KMS-11 (cell line): ENCODE data around the gene ZNF865.

Experiments used
- H2AFZ ChIP-seq: fragments of 200-600 bp; sonication (generic); 2 replicates; pipeline ENCODE4 v1.6.1; 2016; ENCODE audit warnings: antibody characterized with exemption, mixed run types, low read depth
- H3K27ac ChIP-seq: fragments of 200-600 bp; sonication (generic); 2 replicates; pipeline ENCODE4 v1.6.1; 2016; ENCODE audit warnings: mild to moderate bottlenecking, mixed run types
- H3K27me3 ChIP-seq: fragments of 200-600 bp; sonication (generic); 2 replicates; pipeline ENCODE4 v1.6.1; 2017; ENCODE audit warnings: mild to moderate bottlenecking, low read depth, mixed run types, moderate library complexity; ENCODE audit not compliant: insufficient read depth
- H3K36me3 ChIP-seq: fragments of 200-600 bp; sonication (generic); 2 replicates; pipeline ENCODE4 v1.6.1; 2017; ENCODE audit warnings: mild to moderate bottlenecking, mixed run types; ENCODE audit not compliant: insufficient read depth
- H3K4me1 ChIP-seq: fragments of 200-600 bp; sonication (generic); 2 replicates; pipeline ENCODE4 v1.6.1; 2016; ENCODE audit warnings: mild to moderate bottlenecking, low read depth, mixed run types; ENCODE audit not compliant: poor library complexity, severe bottlenecking
- H3K4me2 ChIP-seq: fragments of 200-600 bp; sonication (generic); 2 replicates; pipeline ENCODE4 v1.7.0; 2016; ENCODE audit warnings: mild to moderate bottlenecking, mixed run types
- H3K4me3 ChIP-seq: fragments of 200-600 bp; sonication (generic); IDR thresholded peaks from 2 replicates; pipeline ENCODE4 v1.6.1; 2017; ENCODE audit warnings: low read depth, low read length, mixed read lengths; ENCODE audit not compliant: insufficient read depth
- H3K79me2 ChIP-seq: fragments of 200-600 bp; sonication (generic); 2 replicates; pipeline ENCODE4 v1.6.1; 2016; ENCODE audit warnings: low read depth, mixed run types; ENCODE audit not compliant: insufficient read depth
- H3K9ac ChIP-seq: fragments of 200-600 bp; sonication (generic); 2 replicates; pipeline ENCODE4 v1.6.1; 2016; ENCODE audit warnings: mild to moderate bottlenecking, mixed run types
- H4K20me1 ChIP-seq: fragments of 200-600 bp; sonication (generic); 2 replicates; pipeline ENCODE4 v1.6.1; 2016; ENCODE audit warnings: mild to moderate bottlenecking, mixed run types; ENCODE audit not compliant: insufficient read depth
- TF ChIP-seq, protein P1 (sequence below): fragments of 200-600 bp; sonication (generic); conservative IDR thresholded peaks from 2 replicates; pipeline ENCODE4 v1.6.1; 2017; ENCODE audit warnings: low read depth, mild to moderate bottlenecking, antibody characterized with exemption, low read length, moderate library complexity, mixed read lengths

ZNF865 gene

DNA sequence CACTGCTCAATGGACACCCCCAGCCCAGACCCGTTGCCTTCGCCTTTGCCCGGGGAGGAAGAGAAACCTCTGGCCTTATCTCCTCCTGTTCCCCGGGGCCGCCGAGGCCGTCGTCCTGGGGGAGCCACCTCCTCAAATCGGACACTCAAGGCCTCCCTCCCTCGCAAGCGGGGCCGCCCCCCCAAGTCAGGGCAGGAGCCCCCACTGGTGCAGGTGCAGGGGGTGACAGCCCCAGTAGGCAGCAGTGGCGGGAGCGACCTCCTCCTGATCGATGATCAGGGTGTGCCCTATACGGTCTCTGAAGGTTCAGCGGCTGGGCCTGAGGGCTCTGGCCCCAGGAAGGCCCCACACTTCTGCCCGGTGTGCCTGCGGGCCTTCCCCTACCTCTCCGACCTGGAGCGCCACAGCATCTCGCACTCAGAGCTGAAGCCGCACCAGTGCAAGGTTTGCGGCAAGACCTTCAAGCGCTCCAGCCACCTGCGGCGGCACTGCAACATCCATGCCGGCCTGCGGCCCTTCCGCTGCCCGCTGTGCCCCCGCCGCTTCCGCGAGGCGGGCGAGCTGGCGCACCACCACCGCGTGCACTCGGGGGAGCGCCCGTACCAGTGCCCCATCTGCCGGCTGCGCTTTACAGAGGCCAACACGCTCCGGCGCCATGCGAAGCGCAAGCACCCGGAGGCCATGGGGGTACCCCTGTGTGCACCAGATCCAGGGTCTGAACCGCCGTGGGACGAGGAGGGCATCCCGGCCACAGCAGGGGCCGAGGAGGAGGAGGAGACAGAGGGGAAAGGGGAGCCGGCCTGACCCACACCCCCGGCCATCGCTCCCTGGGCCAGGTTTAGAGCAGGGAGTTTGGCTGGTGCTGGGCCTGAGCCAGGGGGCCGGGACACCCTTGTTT, 3.1 kb upstream of the ZNF865 start:
- Histone ChIP-seq H2AFZ (no peak overlapping the region), H3K4me1 (peaks cover 15% of the 10 kb centered on the region), H3K9ac (no peak overlapping the region), H3K79me2 (0 out of 2 replicates have a peak, but pooled peaks cover 10% of the 10 kb centered on the region), H4K20me1 (no peaks in the 10 kb centered on the region), H3K36me3 (no peaks in the 10 kb centered on the region), H3K4me2 (no peak overlapping the region), H3K27ac (no peak overlapping the region), H3K4me3 (no peak overlapping the region), H3K27me3 (no peaks in the 10 kb centered on the region)
- TF ChIP-seq, protein P1, sequence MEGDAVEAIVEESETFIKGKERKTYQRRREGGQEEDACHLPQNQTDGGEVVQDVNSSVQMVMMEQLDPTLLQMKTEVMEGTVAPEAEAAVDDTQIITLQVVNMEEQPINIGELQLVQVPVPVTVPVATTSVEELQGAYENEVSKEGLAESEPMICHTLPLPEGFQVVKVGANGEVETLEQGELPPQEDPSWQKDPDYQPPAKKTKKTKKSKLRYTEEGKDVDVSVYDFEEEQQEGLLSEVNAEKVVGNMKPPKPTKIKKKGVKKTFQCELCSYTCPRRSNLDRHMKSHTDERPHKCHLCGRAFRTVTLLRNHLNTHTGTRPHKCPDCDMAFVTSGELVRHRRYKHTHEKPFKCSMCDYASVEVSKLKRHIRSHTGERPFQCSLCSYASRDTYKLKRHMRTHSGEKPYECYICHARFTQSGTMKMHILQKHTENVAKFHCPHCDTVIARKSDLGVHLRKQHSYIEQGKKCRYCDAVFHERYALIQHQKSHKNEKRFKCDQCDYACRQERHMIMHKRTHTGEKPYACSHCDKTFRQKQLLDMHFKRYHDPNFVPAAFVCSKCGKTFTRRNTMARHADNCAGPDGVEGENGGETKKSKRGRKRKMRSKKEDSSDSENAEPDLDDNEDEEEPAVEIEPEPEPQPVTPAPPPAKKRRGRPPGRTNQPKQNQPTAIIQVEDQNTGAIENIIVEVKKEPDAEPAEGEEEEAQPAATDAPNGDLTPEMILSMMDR = no peak

DNA sequence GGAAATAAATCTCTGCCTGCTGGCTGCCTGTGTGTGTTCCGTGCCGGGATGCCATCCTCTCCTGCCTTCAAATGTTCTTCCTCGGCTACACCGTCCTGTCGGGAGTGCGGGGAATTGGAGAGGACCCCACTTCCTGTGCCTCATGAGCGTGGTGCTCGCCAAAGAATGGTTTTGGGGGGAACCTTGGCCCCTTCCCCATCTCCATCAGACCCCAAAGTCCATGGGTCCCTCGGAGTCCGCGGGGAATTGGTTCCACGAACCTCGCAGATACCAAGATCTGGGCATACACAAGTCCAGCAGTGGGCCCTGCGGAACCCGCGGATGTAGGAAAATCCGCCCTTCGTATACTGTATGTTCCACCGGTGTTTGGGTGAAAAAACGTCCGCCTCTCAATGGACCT, 2.3 kb upstream of the ZNF865 start:
- Histone ChIP-seq H3K27ac (no peak overlapping the region), H3K4me1 (peaks cover 15% of the 10 kb centered on the region), H4K20me1 (no peaks in the 10 kb centered on the region), H3K27me3 (no peaks in the 10 kb centered on the region), H3K36me3 (no peaks in the 10 kb centered on the region), H3K79me2 (0 out of 2 replicates have a peak, but pooled peaks cover 15% of the 10 kb centered on the region), H3K9ac (no peak overlapping the region), H3K4me3 (no peak overlapping the region), H2AFZ (no peak overlapping the region), H3K4me2 (no peak overlapping the region)
- TF ChIP-seq, protein P1 = no peak

DNA sequence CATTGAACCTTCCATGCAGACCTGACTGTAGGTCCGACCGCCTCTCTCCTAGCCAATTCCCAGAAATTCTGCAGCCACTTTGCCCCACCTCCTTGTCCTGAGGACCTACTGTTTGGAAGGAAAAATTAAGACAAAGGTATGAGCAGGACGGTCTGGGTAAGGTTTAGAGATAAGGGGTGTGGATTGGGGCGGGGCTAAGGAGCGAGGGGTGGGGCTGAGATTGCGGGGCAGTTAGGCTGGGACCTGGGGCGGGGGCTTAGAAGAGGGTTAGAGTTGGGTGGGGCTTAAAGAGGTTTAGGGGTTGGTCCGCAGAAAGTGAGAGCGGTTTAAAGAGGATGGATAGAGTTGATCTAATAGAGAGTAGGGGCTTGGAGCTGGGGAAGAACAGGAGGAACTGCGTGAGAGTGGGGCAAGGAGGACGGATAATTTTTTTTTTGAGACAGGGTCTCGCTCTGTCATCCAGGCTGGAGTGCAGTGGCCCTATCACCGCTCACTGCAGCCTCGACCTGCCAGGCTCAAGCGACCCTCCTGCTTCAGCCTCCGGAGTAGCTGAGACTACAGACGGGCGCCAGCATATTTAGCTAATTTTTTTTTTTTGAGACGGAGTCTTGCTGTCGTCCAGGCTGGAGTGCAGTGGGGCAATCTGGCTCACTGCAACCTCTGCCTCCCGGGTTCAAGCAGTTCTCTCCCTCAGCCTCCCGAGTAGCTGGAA, 1.7 kb upstream of the ZNF865 start:
- Histone ChIP-seq H3K4me2 (peak overlapping the region; percentile 55), H3K36me3 (no peaks in the 10 kb centered on the region), H4K20me1 (no peaks in the 10 kb centered on the region), H3K27ac (peak overlapping the region; percentile 48), H3K79me2 (0 out of 2 replicates have a peak, but pooled peaks cover 15% of the 10 kb centered on the region), H3K4me1 (peaks cover 15% of the 10 kb centered on the region), H3K27me3 (no peaks in the 10 kb centered on the region), H3K4me3 (no peak overlapping the region), H3K9ac (no peak overlapping the region), H2AFZ (peak overlapping the region; percentile 53; the same call in 1 of the 2 replicates)
- TF ChIP-seq, protein P1 = no peak

DNA sequence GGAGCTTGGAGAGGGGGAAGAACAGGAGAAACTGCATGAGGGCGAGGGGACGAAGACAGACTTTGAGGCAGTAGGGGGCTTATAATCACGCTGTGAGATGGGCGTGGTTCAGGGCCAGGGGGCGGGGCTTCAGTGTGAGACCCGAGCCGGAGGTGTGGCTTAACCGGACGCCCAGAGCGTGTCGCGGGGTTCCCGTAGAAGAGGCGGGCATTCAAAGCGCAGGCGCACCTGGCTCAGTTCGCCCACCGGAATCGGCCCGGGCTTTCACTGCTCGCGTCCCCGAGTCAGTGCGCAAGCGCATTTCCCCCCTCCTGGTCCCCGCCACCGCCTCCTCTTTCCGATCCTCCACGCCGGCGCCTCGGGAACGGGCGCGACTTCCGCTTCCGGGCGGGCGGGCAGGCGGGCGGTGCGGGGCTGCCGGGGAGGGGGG, 225 bp upstream of the ZNF865 start:
- Histone ChIP-seq H3K79me2 (0 out of 2 replicates have a peak, but pooled peaks cover 15% of the 10 kb centered on the region), H3K36me3 (no peaks in the 10 kb centered on the region), H3K4me3 (no peak overlapping the region), H3K4me1 (peaks cover 15% of the 10 kb centered on the region), H3K4me2 (peak overlapping the region; percentile 55; the same call in 1 of the 2 replicates), H3K9ac (no peak overlapping the region), H3K27ac (peak overlapping the region; percentile 48), H2AFZ (no peak overlapping the region), H3K27me3 (no peaks in the 10 kb centered on the region), H4K20me1 (no peaks in the 10 kb centered on the region)
- TF ChIP-seq, protein P1 = no peak
